MV-4-11 (cell line): Measurements from ENCODE around the gene MARCHF6.
"Not testable (repeated sequence)": the region's sequence is repeated elsewhere in the genome, so short reads cannot be mapped to it uniquely, and the experiment has no call there.

ENCODE experiments used
- DNase-seq: peaks from one replicate; lab custom pipeline; 2025; lab: John Stamatoyannopoulos, UW

The MARCHF6 gene

GRCh38 chr5:10351919-10352318, 1.6 kb upstream of the MARCHF6 start:
- no peak for DNase-seq

GRCh38 chr5:10352430-10353240, 860 bp upstream of the MARCHF6 start:
- peak; percentile 99 for DNase-seq

- no peak for DNase-seq
Observed at GRCh38 chr5:10354048-10354872, 765 bp downstream of the MARCHF6 start.

- DNase-seq = peak; percentile 31
Observed at GRCh38 chr5:10355071-10355889, 1.8 kb downstream of the MARCHF6 start.

- no peak for DNase-seq
Observed at GRCh38 chr5:10358999-10359398, 5.5 kb downstream of the MARCHF6 start.

GRCh38 chr5:10360686-10361085, 7.2 kb downstream of the MARCHF6 start:
- DNase-seq = peak; percentile 60

GRCh38 chr5:10363519-10364185, 10.2 kb downstream of the MARCHF6 start:
- DNase-seq = no peak

- DNase-seq = peak; percentile 19
Observed at GRCh38 chr5:10364186-10364689, 10.7 kb downstream of the MARCHF6 start.

GRCh38 chr5:10365782-10366181, 12.3 kb downstream of the MARCHF6 start:
- no peak for DNase-seq

- peak; percentile 46 for DNase-seq
Observed at GRCh38 chr5:10366310-10367272, 13.1 kb downstream of the MARCHF6 start.

- no peak for DNase-seq
Observed at GRCh38 chr5:10367579-10367978, 14.1 kb downstream of the MARCHF6 start.

GRCh38 chr5:10370931-10371330, 17.4 kb downstream of the MARCHF6 start:
- DNase-seq = no peak

GRCh38 chr5:10371369-10371768, 17.9 kb downstream of the MARCHF6 start:
- DNase-seq = not testable (repeated sequence)

GRCh38 chr5:10372726-10373709, 19.5 kb downstream of the MARCHF6 start:
- no peak for DNase-seq

GRCh38 chr5:10374046-10375022, 20.8 kb downstream of the MARCHF6 start:
- no peak for DNase-seq

GRCh38 chr5:10375146-10375545, 21.7 kb downstream of the MARCHF6 start:
- not testable (repeated sequence) for DNase-seq

- no peak for DNase-seq
Observed at GRCh38 chr5:10376544-10376943, 23.0 kb downstream of the MARCHF6 start.

- no peak for DNase-seq
Observed at GRCh38 chr5:10377081-10377480, 23.6 kb downstream of the MARCHF6 start.
